ENCODE data around the gene MMADHC.
A peak's percentile ranks its signal among the peaks of the same experiment; 100 is the strongest.

The MMADHC gene

DNA sequence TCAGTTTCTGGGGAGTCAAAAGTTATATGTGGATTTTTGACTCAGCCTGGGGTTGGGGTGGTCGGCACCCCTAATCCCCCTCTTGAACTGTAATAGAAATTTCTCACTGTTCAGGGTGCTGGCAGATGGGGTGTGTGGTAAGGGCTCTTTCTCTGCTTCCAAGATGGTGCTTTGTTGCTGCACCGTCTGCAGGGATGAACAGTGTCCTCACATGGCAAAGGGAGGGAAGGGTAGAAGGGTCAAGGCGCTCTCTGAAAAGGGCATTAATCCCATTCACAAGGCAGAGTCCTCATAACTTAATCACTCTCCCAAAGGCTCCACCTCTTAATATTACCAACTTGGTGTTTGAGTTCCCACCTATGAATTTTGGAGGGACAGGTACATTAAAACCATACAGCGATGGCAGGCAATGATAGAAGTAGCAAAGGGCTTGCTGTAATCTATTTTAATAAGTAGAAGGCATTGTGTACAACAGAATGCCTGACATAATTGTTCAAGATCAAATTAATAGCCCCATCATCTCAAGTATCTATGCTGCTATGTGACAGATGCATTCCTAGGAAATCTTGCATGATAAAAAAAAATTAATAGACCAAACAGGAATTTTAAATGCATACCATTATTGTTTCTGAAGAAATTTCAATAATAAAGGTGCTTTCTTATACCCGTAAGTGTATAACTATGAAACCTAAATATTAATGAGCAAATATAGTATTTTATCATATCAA is 28.1 kb downstream of the MMADHC start:
- H3K9me3 ChIP-seq (ENCODE audit: control insufficient read depth in 2 of 2, low read length in 2 of 2) = no peaks in the 10 kb centered on the region
- H3K4me3 ChIP-seq (ENCODE audit: low read length in 2 of 2) = no peak overlapping the region
- H3K27me3 ChIP-seq (ENCODE audit: control insufficient read depth in 2 of 2, insufficient read depth in 2 of 2, low read length in 2 of 2) = no peaks in the 10 kb centered on the region
- H3K36me3 ChIP-seq (ENCODE audit: control insufficient read depth in 2 of 2, insufficient read depth in 2 of 2, low read length in 2 of 2) = no peaks in the 10 kb centered on the region
- peaks cover 0 to 12% of the 10 kb centered on the region in 2 donors for H3K4me1 ChIP-seq (ENCODE audit: control insufficient read depth in 2 of 2, insufficient read depth in 2 of 2, low read length in 2 of 2)
- no peak overlapping the region for H3K9ac ChIP-seq (ENCODE audit: low read depth in 1 of 2, low read length in 2 of 2)
- H3K27ac ChIP-seq (ENCODE audit: low read depth in 2 of 2, low read length in 2 of 2) = no peak overlapping the region

DNA sequence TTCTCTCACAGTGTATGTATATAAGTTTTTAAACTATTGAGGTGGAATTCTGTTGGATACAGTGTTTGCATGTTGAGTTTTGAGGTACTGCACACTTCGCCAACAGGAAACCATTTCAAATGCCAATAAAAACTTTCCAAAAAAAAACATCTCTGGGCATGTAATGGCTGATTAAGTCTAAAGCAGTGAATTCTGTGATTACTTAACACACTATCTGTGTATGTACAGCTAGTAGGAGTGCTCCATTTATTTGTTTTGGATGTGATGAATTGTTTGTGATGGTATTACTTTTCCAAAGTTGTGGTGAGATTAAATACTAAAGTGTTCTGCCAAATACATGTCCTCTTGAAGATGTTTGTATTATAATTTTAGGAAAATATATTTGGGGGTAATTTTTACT is 31.1 kb downstream of the MMADHC start:
- no peaks in the 10 kb centered on the region for H3K9me3 ChIP-seq (ENCODE audit: control insufficient read depth in 2 of 2, low read length in 2 of 2)
- H3K4me3 ChIP-seq (ENCODE audit: low read length in 2 of 2) = no peak overlapping the region
- H3K36me3 ChIP-seq (ENCODE audit: control insufficient read depth in 2 of 2, insufficient read depth in 2 of 2, low read length in 2 of 2) = no peaks in the 10 kb centered on the region
- no peak overlapping the region for H3K27ac ChIP-seq (ENCODE audit: low read depth in 2 of 2, low read length in 2 of 2)
- H3K27me3 ChIP-seq (ENCODE audit: control insufficient read depth in 2 of 2, insufficient read depth in 2 of 2, low read length in 2 of 2) = no peaks in the 10 kb centered on the region
- H3K9ac ChIP-seq (ENCODE audit: low read depth in 1 of 2, low read length in 2 of 2) = no peak overlapping the region
- H3K4me1 ChIP-seq (ENCODE audit: control insufficient read depth in 2 of 2, insufficient read depth in 2 of 2, low read length in 2 of 2) = no peaks in the 10 kb centered on the region

DNA sequence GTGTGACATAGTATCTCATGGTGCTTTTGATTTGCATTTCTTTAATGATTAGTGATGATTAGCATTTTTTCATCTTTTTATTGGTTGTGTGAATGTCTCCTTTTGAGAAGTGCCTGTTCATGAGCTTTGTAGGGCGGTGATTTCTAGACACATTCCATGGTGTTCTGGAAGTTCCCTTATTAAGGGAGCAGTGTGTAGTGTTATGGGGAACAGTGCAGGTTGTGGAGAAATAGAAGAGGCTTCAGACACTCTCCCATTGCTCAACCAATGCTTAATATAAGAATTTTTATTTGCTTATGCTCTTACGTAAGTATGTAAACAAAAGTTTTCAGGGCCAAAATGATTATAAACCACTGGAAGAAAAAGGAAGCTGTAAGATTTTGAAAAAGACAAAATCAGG is 34.7 kb downstream of the MMADHC start:
- no peak overlapping the region for H3K4me3 ChIP-seq (ENCODE audit: low read length in 2 of 2)
- no peaks in the 10 kb centered on the region for H3K27me3 ChIP-seq (ENCODE audit: control insufficient read depth in 2 of 2, insufficient read depth in 2 of 2, low read length in 2 of 2)
- H3K27ac ChIP-seq (ENCODE audit: low read depth in 2 of 2, low read length in 2 of 2) = no peak overlapping the region

DNA sequence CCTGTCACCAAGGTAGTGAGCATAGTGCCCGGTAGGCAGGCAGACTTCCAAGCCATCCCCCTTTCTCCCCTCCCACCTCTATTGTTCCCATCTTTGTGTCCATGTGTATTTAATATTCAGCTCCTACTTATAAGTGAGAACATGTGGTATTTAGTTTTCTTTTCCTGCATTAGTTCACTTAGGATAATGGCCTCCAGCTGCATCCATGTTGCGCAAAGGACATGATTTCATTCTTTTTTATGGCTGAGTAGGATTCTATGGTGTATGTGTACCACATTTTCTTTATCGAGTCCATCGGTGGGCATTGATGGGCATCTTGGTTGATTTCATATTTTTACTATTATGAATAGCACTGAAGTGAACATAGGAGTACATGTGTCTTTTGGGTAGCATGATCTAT is 35.3 kb downstream of the MMADHC start:
- no peak overlapping the region for H3K9ac ChIP-seq (ENCODE audit: low read depth in 1 of 2, low read length in 2 of 2)
- H3K27me3 ChIP-seq (ENCODE audit: control insufficient read depth in 2 of 2, insufficient read depth in 2 of 2, low read length in 2 of 2) = no peaks in the 10 kb centered on the region
- no peak overlapping the region for H3K4me3 ChIP-seq (ENCODE audit: low read length in 2 of 2)
- no peaks in the 10 kb centered on the region for H3K4me1 ChIP-seq (ENCODE audit: control insufficient read depth in 2 of 2, insufficient read depth in 2 of 2, low read length in 2 of 2)
- no peaks in the 10 kb centered on the region for H3K36me3 ChIP-seq (ENCODE audit: control insufficient read depth in 2 of 2, insufficient read depth in 2 of 2, low read length in 2 of 2)
- H3K9me3 ChIP-seq (ENCODE audit: control insufficient read depth in 2 of 2, low read length in 2 of 2) = no peaks in the 10 kb centered on the region
- H3K27ac ChIP-seq (ENCODE audit: low read depth in 2 of 2, low read length in 2 of 2) = no peak overlapping the region

More for the DNA sequence above, 34.7 kb downstream of the MMADHC start:
- H3K4me1 ChIP-seq (ENCODE audit: control insufficient read depth in 2 of 2, insufficient read depth in 2 of 2, low read length in 2 of 2) = no peaks in the 10 kb centered on the region
- H3K9ac ChIP-seq (ENCODE audit: low read depth in 1 of 2, low read length in 2 of 2) = no peak overlapping the region
- no peaks in the 10 kb centered on the region for H3K9me3 ChIP-seq (ENCODE audit: control insufficient read depth in 2 of 2, low read length in 2 of 2)
- H3K36me3 ChIP-seq (ENCODE audit: control insufficient read depth in 2 of 2, insufficient read depth in 2 of 2, low read length in 2 of 2) = no peaks in the 10 kb centered on the region

DNA sequence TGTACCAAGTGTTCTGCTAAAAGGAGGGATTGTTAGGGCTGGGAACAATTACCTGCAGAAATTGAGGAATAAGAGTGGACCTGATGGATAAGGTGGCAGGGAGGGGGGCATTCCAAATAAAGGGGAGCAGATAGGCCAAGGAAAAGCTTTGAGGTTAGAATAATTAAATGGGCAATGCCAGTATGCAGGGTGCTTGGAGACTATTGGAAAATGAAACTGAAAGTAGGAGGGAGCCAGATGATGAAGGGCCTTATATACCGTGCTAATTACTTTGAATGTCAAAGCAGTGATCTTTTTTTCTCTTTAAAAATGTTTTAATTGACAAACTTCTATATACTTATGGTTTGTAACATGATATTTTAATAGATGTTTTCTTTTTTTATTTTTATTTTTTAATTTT is 42.9 kb downstream of the MMADHC start:
- no peaks in the 10 kb centered on the region for H3K4me1 ChIP-seq (ENCODE audit: control insufficient read depth in 2 of 2, insufficient read depth in 2 of 2, low read length in 2 of 2)
- no peaks in the 10 kb centered on the region for H3K9me3 ChIP-seq (ENCODE audit: control insufficient read depth in 2 of 2, low read length in 2 of 2)
- H3K9ac ChIP-seq (ENCODE audit: low read depth in 1 of 2, low read length in 2 of 2) = no peak overlapping the region
- no peaks in the 10 kb centered on the region for H3K36me3 ChIP-seq (ENCODE audit: control insufficient read depth in 2 of 2, insufficient read depth in 2 of 2, low read length in 2 of 2)
- peak overlapping the region in 1 of 2 donors; percentile 37 for H3K4me3 ChIP-seq (ENCODE audit: low read length in 2 of 2)
- H3K27ac ChIP-seq (ENCODE audit: low read depth in 2 of 2, low read length in 2 of 2) = no peak overlapping the region
- H3K27me3 ChIP-seq (ENCODE audit: control insufficient read depth in 2 of 2, insufficient read depth in 2 of 2, low read length in 2 of 2) = no peaks in the 10 kb centered on the region

DNA sequence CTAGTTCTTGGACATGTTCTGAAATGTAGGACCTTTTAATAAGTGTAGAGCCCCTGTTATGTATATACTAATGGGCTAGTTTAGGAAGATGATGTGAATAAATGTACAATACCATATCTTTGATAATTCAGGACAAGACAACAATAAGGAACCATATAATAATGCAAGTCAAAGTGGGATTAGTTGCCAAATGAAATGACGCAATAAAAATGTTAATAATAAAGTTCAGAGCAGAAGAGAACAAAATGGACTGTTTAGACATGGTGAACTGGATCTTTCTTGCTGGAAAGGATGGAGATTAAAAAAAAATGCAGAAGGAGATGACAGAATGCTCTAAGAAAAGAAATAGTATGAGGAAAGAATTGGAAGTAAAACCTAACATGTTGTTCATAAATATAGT is 43.7 kb downstream of the MMADHC start:
- no peak overlapping the region for H3K27ac ChIP-seq (ENCODE audit: low read depth in 2 of 2, low read length in 2 of 2)
- H3K4me3 ChIP-seq (ENCODE audit: low read length in 2 of 2) = no peak overlapping the region
- H3K4me1 ChIP-seq (ENCODE audit: control insufficient read depth in 2 of 2, insufficient read depth in 2 of 2, low read length in 2 of 2) = no peaks in the 10 kb centered on the region
- no peaks in the 10 kb centered on the region for H3K27me3 ChIP-seq (ENCODE audit: control insufficient read depth in 2 of 2, insufficient read depth in 2 of 2, low read length in 2 of 2)
- no peaks in the 10 kb centered on the region for H3K9me3 ChIP-seq (ENCODE audit: control insufficient read depth in 2 of 2, low read length in 2 of 2)
- no peak overlapping the region for H3K9ac ChIP-seq (ENCODE audit: low read depth in 1 of 2, low read length in 2 of 2)
- no peaks in the 10 kb centered on the region for H3K36me3 ChIP-seq (ENCODE audit: control insufficient read depth in 2 of 2, insufficient read depth in 2 of 2, low read length in 2 of 2)

DNA sequence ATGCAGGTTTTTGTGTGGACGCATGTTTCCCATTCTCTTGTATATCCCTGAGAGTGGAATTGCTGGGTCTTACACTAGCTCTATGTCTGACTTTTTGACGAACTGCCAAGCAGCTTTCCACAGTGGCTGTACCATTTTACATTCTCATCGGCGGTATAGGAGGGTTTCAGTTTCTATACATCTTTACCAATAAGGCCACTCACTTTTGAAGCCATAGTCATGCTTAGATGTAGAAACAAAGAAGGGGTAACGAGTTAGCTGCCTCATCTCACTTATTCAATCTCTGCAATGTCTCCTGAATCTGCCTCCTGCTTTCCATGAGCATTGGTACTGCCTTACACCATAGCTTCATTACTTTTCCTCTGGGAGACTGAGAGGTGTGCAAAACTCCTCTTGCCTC is 47.4 kb downstream of the MMADHC start:
- no peaks in the 10 kb centered on the region for H3K9me3 ChIP-seq (ENCODE audit: control insufficient read depth in 2 of 2, low read length in 2 of 2)
- H3K4me1 ChIP-seq (ENCODE audit: control insufficient read depth in 2 of 2, insufficient read depth in 2 of 2, low read length in 2 of 2) = no peaks in the 10 kb centered on the region
- no peak overlapping the region for H3K4me3 ChIP-seq (ENCODE audit: low read length in 2 of 2)
- no peak overlapping the region for H3K9ac ChIP-seq (ENCODE audit: low read depth in 1 of 2, low read length in 2 of 2)
- no peaks in the 10 kb centered on the region for H3K27me3 ChIP-seq (ENCODE audit: control insufficient read depth in 2 of 2, insufficient read depth in 2 of 2, low read length in 2 of 2)
- no peak overlapping the region for H3K27ac ChIP-seq (ENCODE audit: low read depth in 2 of 2, low read length in 2 of 2)
- H3K36me3 ChIP-seq (ENCODE audit: control insufficient read depth in 2 of 2, insufficient read depth in 2 of 2, low read length in 2 of 2) = no peaks in the 10 kb centered on the region

DNA sequence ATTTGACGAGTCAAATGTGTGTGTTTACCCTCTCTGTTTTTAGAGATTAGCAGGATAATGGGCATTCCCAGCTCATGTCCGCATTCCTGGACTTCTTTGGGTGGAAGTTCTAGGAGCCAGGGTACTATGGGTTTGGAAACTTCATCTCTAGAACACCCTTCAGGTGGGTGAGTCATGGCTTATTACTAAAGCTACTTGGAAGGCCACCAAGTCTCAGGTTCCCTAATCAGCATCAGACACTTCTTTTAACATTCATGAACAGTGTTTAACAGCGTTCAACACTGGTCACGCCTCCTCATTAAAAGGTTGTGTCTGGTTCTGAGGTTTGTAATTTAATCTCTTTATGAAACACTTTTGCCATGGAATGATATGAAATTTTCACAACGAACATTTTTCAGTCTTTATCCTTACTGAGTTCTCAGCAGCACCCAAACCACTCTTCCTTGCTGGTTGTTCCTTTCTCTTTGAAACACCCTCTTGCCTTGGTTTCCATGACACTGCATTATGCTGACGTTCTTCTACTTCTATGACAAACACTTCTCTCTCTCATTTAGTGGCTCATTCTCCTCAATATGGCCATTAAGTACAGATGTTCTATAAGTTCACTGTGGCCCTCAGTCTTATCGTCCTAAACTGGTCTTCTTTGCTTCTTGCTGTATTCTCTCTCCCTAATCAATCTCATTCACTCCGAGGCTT is 49.3 kb downstream of the MMADHC start:
- Histone ChIP-seq H3K36me3 (ENCODE audit: control insufficient read depth in 2 of 2, insufficient read depth in 2 of 2, low read length in 2 of 2) (no peaks in the 10 kb centered on the region), H3K4me3 (ENCODE audit: low read length in 2 of 2) (no peak overlapping the region), H3K9ac (ENCODE audit: low read depth in 1 of 2, low read length in 2 of 2) (no peak overlapping the region), H3K27me3 (ENCODE audit: control insufficient read depth in 2 of 2, insufficient read depth in 2 of 2, low read length in 2 of 2) (no peaks in the 10 kb centered on the region), H3K9me3 (ENCODE audit: control insufficient read depth in 2 of 2, low read length in 2 of 2) (no peaks in the 10 kb centered on the region), H3K4me1 (ENCODE audit: control insufficient read depth in 2 of 2, insufficient read depth in 2 of 2, low read length in 2 of 2) (no peaks in the 10 kb centered on the region), H3K27ac (ENCODE audit: low read depth in 2 of 2, low read length in 2 of 2) (no peak overlapping the region)

DNA sequence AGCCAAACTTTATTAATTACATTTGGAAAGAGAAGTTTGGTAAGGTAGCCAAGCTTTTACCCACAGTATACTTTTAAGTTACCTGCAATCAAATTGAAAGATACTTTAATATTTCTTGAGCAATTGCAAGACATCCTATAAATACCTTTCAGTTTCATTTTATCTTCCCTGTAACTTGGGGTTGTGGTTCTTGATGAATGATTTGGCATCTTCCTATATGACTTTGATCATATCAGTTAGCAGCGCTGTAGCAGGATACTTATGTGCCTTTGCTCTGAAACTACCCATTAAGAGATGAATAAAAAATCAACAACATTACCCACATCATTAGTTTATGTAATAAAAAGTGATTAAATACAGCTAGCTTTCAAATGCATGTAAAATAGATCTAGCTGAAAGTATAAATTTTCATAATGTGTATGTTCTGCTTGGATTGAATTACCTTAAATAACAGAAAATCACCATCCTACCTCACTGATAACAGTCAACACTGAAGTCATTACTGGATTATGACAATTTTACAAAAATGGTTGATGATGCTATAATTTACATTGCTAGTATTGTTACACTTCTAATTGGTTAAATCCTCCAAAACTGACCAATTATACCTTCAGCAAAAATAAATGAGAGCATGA is 50.4 kb downstream of the MMADHC start:
- Histone ChIP-seq H3K9ac (ENCODE audit: low read depth in 1 of 2, low read length in 2 of 2) (no peak overlapping the region), H3K36me3 (ENCODE audit: control insufficient read depth in 2 of 2, insufficient read depth in 2 of 2, low read length in 2 of 2) (no peaks in the 10 kb centered on the region), H3K4me3 (ENCODE audit: low read length in 2 of 2) (no peak overlapping the region), H3K4me1 (ENCODE audit: control insufficient read depth in 2 of 2, insufficient read depth in 2 of 2, low read length in 2 of 2) (no peaks in the 10 kb centered on the region), H3K27me3 (ENCODE audit: control insufficient read depth in 2 of 2, insufficient read depth in 2 of 2, low read length in 2 of 2) (no peaks in the 10 kb centered on the region), H3K27ac (ENCODE audit: low read depth in 2 of 2, low read length in 2 of 2) (no peak overlapping the region), H3K9me3 (ENCODE audit: control insufficient read depth in 2 of 2, low read length in 2 of 2) (no peaks in the 10 kb centered on the region)

DNA sequence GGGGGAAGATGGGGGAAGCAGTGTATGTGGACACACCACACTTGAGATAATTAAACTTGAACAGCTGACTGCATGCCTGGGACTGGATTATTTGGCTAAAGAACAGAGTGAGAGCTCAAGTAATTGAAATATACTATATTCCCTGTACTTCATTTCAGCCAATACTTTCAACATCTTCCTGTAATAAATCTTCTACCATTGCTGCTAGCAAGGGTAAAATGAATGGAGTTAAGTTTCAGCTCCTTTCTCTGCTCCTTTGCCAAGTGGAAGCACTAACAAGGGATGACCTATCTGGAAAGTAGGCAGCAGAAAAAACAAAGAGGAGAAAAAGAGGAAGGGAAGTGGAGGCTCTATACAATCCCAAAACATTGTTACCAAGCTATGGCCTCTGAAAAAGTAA is 50.9 kb downstream of the MMADHC start:
- no peak overlapping the region for H3K27ac ChIP-seq (ENCODE audit: low read depth in 2 of 2, low read length in 2 of 2)

More for the DNA sequence above, 50.9 kb downstream of the MMADHC start:
- H3K36me3 ChIP-seq (ENCODE audit: control insufficient read depth in 2 of 2, insufficient read depth in 2 of 2, low read length in 2 of 2) = no peaks in the 10 kb centered on the region
- no peaks in the 10 kb centered on the region for H3K9me3 ChIP-seq (ENCODE audit: control insufficient read depth in 2 of 2, low read length in 2 of 2)
- H3K9ac ChIP-seq (ENCODE audit: low read depth in 1 of 2, low read length in 2 of 2) = no peak overlapping the region
- no peak overlapping the region for H3K4me3 ChIP-seq (ENCODE audit: low read length in 2 of 2)
- no peaks in the 10 kb centered on the region for H3K27me3 ChIP-seq (ENCODE audit: control insufficient read depth in 2 of 2, insufficient read depth in 2 of 2, low read length in 2 of 2)
- no peaks in the 10 kb centered on the region for H3K4me1 ChIP-seq (ENCODE audit: control insufficient read depth in 2 of 2, insufficient read depth in 2 of 2, low read length in 2 of 2)
